ENCODE measurements around the gene MUSTN1. TPM values are rescaled to one million over a fixed set of nuclear protein-coding genes. Genes with fewer than 3 reads are reported as not detected.

Gene MUSTN1
- total and polyA plus RNA-seq, 7 donors = 4.2 to 12.7 (median 8.2) TPM; not detected in 1

GRCh38 chr3:52791928-52792327 lies 42.9 kb downstream of the MUSTN1 start:
- 83 to 86% methylated on average over 4 of the region's 4 CpGs for WGBS, 2 donors
- TF ChIP-seq CTCF (IDR thresholded peaks at IDR 0.05) (no peak), POLR2A (IDR thresholded peaks at IDR 0.05) (no peak), EP300 (IDR thresholded peaks at IDR 0.05) (no peak), POLR2AphosphoS5 (IDR thresholded peaks at IDR 0.05) (no peak)
- no peaks in the 10 kb centered on the region for H3K4me1 ChIP-seq
- intact Hi-C loops (cut with DNase I) = no loop called here
- DNase-seq = no peak
- H3K36me3 ChIP-seq = no peaks in the 10 kb centered on the region
- no peaks in the 10 kb centered on the region for H3K9me3 ChIP-seq
- H3K27me3 ChIP-seq = no peaks in the 10 kb centered on the region
- no peak overlapping the region for H3K27ac ChIP-seq
- H3K4me3 ChIP-seq = no peak overlapping the region

GRCh38 chr3:52791366-52791765 lies 43.5 kb downstream of the MUSTN1 start:
- no peaks in the 10 kb centered on the region for H3K4me1 ChIP-seq
- TF ChIP-seq EP300 (IDR thresholded peaks at IDR 0.05) = no peak
- no peak for TF ChIP-seq POLR2AphosphoS5 (IDR thresholded peaks at IDR 0.05)
- no peak for TF ChIP-seq CTCF (IDR thresholded peaks at IDR 0.05)
- TF ChIP-seq POLR2A (IDR thresholded peaks at IDR 0.05) = no peak
- DNase-seq = no peak
- intact Hi-C loops (cut with DNase I) = no loop called here
- no peaks in the 10 kb centered on the region for H3K36me3 ChIP-seq
- no peak overlapping the region for H3K4me3 ChIP-seq
- H3K9me3 ChIP-seq = no peaks in the 10 kb centered on the region
- H3K27ac ChIP-seq = no peak overlapping the region
- 79 to 83% methylated on average over 12 of the region's 12 CpGs for WGBS, 2 donors
- no peaks in the 10 kb centered on the region for H3K27me3 ChIP-seq

GRCh38 chr3:52790741-52791140 lies 44.1 kb downstream of the MUSTN1 start:
- no peak for DNase-seq
- Histone ChIP-seq H3K27me3 (no peaks in the 10 kb centered on the region), H3K9me3 (no peaks in the 10 kb centered on the region), H3K4me3 (no peak overlapping the region), H3K27ac (no peak overlapping the region), H3K4me1 (no peaks in the 10 kb centered on the region), H3K36me3 (no peaks in the 10 kb centered on the region)
- 87% methylated on average over 13 of the region's 13 CpGs for WGBS, 2 donors
- TF ChIP-seq POLR2AphosphoS5 (IDR thresholded peaks at IDR 0.05) (no peak), EP300 (IDR thresholded peaks at IDR 0.05) (no peak), POLR2A (IDR thresholded peaks at IDR 0.05) (no peak), CTCF (IDR thresholded peaks at IDR 0.05) (no peak)
- intact Hi-C loops (cut with DNase I) = no loop called here

GRCh38 chr3:52790337-52790736 lies 44.5 kb downstream of the MUSTN1 start:
- no peaks in the 10 kb centered on the region for H3K27me3 ChIP-seq
- DNase-seq = no peak
- no peaks in the 10 kb centered on the region for H3K9me3 ChIP-seq
- H3K4me1 ChIP-seq = no peaks in the 10 kb centered on the region
- no peaks in the 10 kb centered on the region for H3K36me3 ChIP-seq
- 63 to 86% methylated on average over 7 of the region's 7 CpGs for WGBS, 2 donors
- intact Hi-C loops (cut with DNase I) = no loop called here
- H3K4me3 ChIP-seq = no peak overlapping the region
- TF ChIP-seq POLR2A (IDR thresholded peaks at IDR 0.05) (no peak), POLR2AphosphoS5 (IDR thresholded peaks at IDR 0.05) (no peak), CTCF (IDR thresholded peaks at IDR 0.05) (no peak), EP300 (IDR thresholded peaks at IDR 0.05) (no peak)
- H3K27ac ChIP-seq = no peak overlapping the region

- DNase-seq = no peak
- WGBS, 2 donors = 91 to 92% methylated on average over 6 of the region's 6 CpGs
- no peaks in the 10 kb centered on the region for H3K4me1 ChIP-seq
- H3K4me3 ChIP-seq = no peak overlapping the region
- H3K9me3 ChIP-seq = no peaks in the 10 kb centered on the region
- no peaks in the 10 kb centered on the region for H3K27me3 ChIP-seq
- H3K27ac ChIP-seq = no peak overlapping the region
- intact Hi-C loops (cut with DNase I) = no loop called here
- H3K36me3 ChIP-seq = no peaks in the 10 kb centered on the region
- TF ChIP-seq CTCF (IDR thresholded peaks at IDR 0.05) (no peak), EP300 (IDR thresholded peaks at IDR 0.05) (no peak), POLR2AphosphoS5 (IDR thresholded peaks at IDR 0.05) (no peak), POLR2A (IDR thresholded peaks at IDR 0.05) (no peak)
Observed at GRCh38 chr3:52789746-52790040, 45.1 kb downstream of the MUSTN1 start.

Data from sigmoid colon (tissue), 7 donors.